ENCODE measurements around the gene OPN1MW2.
"Not testable (repeated sequence)": the region's sequence is repeated elsewhere in the genome, so short reads cannot be mapped to it uniquely, and the experiment has no call there.

Gene OPN1MW2

DNA sequence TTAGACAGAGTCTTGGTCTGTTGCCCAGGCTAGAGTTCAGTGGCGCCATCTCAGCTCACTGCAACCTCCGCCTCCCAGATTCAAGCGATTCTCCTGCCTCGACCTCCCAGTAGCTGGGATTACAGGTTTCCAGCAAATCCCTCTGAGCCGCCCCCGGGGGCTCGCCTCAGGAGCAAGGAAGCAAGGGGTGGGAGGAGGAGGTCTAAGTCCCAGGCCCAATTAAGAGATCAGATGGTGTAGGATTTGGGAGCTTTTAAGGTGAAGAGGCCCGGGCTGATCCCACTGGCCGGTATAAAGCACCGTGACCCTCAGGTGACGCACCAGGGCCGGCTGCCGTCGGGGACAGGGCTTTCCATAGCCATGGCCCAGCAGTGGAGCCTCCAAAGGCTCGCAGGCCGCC lies at the start of gene OPN1MW2:
Gene OPN1MW2 (plus strand): TSS at position 301 of the 400 bp plus-strand sequence. CDS start 60 bp downstream, at position 361.
- DNase-seq: not testable (repeated sequence)

DNA sequence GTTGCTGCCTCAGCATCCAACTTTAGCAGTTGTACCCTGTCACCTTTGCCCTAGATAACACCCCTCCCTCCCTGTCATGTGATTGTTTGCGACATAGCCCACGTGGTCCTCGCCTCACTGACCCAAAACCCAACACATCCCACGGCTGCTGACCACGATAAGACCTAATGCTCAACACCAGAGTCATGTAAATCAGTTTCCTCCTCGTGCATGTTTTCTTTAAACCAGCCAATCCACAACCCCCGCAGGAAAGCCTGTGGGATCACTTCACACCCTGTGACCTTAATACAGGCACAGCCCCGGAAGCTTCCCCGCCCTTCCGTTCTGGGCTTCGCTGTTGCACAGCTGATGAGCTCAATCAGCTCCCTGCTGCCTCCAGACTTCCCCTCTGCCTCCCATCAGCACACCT lies 47.0 kb upstream of the OPN1MW2 start:
- not testable (repeated sequence) for DNase-seq

DNA sequence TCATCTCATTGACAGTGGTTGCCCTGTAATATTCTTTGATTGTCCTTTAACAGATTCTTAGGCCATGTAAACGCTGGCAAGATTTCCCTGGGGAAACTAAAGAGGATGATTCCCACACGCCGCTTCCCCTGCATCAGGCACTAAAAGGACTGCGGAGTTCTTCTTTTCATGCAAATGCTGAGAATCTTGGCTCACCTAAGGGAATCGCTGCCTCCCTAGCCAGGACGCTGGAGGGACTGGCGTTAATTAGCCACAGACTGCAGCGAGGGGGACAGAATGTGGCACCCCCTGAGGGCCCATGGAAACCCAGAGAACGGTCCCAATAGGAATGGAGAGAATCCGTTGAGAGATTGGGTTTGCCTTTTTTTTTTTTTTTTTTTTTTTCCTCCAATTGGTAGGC lies 45.2 kb upstream of the OPN1MW2 start:
- DNase-seq: not testable (repeated sequence)

DNA sequence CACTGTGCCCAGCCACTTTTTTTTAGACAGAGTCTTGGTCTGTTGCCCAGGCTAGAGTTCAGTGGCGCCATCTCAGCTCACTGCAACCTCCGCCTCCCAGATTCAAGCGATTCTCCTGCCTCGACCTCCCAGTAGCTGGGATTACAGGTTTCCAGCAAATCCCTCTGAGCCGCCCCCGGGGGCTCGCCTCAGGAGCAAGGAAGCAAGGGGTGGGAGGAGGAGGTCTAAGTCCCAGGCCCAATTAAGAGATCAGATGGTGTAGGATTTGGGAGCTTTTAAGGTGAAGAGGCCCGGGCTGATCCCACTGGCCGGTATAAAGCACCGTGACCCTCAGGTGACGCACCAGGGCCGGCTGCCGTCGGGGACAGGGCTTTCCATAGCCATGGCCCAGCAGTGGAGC lies 37.3 kb upstream of the OPN1MW2 start, which contains the start of gene OPN1MW:
Gene OPN1MW (plus strand): TSS at position 301 of the 400 bp plus-strand sequence. CDS start 82 bp downstream, at position 383.
- DNase-seq: not testable (repeated sequence)

DNA sequence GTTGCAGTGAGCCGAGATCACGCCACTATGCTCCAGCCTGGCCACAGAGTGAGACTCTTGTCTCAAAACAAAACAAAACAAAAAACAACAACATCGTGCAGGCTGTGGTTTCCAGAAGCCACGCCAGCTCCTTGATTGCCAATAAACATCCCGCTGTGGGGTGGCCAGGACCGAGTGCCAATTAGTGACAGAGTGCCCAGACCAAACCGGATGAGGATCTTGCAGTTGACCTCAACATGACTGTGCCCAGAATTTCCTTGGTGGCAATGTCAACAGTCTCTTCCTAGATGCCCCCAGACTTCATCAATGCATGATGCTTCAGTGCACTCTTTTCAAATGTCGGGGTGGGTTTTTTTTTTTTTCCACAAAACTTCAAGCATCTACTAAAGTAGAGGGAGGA lies 35.8 kb upstream of the OPN1MW2 start:
- DNase-seq: not testable (repeated sequence)

DNA sequence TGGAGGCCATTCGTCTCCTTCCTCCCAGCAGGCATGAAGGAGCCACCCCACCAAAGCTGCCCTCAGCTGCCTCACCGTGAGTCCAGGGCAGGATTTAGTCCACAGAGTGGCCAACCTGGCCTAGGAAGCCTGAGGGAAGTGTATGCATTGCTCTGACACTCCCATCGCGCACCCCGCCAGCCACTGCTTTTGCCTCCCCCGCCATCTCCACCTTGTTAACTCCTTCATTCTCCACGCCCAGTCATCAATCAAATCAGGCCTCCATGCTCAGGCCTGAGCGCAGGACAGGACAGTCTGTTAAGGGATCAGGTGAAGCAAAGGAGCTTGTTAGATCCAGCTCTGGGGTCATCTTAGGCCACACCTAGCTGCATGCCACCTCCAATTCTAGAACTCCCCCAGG lies 26.7 kb upstream of the OPN1MW2 start:
- not testable (repeated sequence) for DNase-seq

DNA sequence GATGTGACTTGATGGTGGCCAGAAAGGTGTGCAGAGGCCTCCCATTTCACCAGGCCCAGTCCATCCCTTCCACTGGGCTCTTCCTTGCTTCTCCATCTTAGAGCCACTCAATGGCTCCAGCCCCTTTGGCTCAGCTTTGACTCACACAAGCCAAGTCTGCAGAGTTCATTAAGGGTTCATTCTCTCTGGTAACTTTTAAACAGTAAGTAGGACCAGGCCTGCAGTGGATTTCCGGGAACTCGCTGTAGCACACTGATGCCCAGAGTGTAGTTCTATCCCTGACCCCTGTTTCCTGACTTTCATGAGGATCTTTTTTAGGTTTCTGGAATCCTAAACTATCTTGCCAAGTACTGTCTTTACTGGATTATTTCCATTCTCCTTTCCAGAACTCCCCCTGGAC lies 25.2 kb upstream of the OPN1MW2 start:
- not testable (repeated sequence) for DNase-seq

DNA sequence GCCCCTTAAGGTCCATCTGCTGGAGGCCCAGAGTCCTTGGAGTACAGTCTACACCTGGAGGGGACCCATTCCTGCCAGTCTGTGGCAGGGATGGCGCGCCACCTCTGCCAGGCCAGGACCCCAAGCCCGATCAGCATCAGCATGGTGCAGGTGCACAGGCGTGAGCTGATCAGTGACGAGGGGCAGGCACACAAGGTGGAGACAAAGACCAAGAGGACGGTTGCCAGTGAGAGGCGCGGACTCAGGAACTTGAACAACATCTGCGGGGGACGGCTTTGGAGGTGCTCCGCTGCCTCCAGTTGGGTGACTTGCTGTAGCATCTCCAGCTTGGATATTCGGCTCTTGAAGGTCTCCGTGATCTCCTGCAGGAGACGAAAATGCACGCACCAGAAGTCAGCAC lies 23.1 kb upstream of the OPN1MW2 start:
- not testable (repeated sequence) for DNase-seq

DNA sequence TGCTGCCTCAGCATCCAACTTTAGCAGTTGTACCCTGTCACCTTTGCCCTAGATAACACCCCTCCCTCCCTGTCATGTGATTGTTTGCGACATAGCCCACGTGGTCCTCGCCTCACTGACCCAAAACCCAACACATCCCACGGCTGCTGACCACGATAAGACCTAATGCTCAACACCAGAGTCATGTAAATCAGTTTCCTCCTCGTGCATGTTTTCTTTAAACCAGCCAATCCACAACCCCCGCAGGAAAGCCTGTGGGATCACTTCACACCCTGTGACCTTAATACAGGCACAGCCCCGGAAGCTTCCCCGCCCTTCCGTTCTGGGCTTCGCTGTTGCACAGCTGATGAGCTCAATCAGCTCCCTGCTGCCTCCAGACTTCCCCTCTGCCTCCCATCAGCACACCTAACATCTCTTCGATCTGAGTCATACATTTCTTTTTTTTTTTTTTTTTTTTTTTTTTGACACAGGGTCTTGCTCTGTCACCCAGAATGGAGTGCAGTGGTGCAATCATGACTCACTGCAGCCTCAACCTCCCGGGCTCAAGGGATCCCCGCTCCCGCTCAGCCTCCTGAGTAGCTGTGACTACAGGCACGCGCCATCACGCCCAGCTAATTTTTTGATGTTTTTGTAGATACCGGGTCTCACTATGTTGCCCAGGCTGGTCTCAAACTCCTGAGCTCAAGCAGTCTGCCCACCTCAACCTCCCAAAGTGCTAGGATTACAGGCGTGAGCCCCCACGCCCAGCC lies 9.7 kb upstream of the OPN1MW2 start:
- DNase-seq: not testable (repeated sequence)

DNA sequence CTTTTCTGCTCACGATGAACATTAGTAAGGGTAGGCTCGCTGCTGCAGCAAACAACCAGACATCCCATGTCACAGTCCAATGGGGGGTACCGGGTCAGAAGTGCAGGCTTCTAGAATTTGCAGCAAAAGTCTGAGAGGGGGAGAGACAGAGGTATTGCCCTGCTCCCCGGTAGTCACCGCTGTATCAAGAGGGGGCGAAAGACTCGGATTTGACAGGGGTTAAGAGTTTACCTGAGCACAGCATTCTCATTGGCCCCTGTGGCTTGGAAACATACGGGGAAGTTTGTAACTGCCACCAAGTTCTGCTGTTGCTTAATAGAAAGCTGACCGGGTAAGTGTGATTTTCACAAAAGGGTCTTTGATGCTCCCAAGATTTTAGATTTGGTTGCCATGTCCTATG lies 8.5 kb upstream of the OPN1MW2 start:
- DNase-seq: not testable (repeated sequence)

DNA sequence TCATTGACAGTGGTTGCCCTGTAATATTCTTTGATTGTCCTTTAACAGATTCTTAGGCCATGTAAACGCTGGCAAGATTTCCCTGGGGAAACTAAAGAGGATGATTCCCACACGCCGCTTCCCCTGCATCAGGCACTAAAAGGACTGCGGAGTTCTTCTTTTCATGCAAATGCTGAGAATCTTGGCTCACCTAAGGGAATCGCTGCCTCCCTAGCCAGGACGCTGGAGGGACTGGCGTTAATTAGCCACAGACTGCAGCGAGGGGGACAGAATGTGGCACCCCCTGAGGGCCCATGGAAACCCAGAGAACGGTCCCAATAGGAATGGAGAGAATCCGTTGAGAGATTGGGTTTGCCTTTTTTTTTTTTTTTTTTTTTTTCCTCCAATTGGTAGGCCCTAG lies 8.1 kb upstream of the OPN1MW2 start:
- not testable (repeated sequence) for DNase-seq

DNA sequence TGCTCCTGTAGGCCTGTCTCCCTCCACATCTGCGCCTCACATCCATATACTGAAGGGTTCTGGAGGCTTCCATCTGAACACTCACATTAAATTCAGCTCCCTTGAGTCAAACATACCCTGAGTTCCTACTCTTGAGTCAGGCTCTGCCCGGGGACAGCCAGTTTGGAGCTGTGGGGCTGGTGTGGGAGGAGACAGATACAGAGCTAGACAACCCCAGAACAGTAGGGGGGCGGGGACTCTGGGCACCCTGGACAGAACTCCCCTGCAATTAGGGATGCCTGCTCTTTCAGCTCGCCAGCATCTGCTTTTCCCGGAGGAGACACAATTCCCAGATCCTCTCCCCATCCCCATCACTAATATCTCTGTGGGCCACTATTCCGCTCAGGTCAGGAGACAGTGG lies 5.7 kb downstream of the OPN1MW2 start:
- DNase-seq: not testable (repeated sequence)

DNA sequence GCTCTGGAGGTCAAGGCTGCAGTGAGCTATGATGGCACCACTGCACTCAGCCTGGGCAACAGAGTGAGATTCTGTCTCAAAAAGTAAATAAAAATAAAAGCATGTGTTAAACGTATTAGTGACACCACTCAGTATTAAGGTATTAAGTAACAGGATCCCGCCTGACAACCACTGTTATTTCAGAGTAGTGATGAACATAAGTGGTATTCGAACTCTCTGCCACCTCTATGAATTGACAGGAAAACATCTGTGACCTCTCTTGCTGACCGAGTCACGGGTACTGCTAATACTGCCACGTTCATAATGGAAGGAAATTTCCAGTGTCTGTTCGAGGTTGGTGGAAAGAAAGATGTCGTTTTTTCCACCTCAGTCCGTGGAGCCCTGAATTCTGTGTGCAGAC lies 7.2 kb downstream of the OPN1MW2 start:
- not testable (repeated sequence) for DNase-seq

DNA sequence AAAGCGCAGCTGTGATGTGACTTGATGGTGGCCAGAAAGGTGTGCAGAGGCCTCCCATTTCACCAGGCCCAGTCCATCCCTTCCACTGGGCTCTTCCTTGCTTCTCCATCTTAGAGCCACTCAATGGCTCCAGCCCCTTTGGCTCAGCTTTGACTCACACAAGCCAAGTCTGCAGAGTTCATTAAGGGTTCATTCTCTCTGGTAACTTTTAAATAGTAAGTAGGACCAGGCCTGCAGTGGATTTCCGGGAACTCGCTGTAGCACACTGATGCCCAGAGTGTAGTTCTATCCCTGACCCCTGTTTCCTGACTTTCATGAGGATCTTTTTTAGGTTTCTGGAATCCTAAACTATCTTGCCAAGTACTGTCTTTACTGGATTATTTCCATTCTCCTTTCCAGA lies 11.9 kb downstream of the OPN1MW2 start:
- not testable (repeated sequence) for DNase-seq

DNA sequence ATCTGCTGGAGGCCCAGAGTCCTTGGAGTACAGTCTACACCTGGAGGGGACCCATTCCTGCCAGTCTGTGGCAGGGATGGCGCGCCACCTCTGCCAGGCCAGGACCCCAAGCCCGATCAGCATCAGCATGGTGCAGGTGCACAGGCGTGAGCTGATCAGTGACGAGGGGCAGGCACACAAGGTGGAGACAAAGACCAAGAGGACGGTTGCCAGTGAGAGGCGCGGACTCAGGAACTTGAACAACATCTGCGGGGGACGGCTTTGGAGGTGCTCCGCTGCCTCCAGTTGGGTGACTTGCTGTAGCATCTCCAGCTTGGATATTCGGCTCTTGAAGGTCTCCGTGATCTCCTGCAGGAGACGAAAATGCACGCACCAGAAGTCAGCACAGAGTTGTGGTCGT lies 14.1 kb downstream of the OPN1MW2 start:
- not testable (repeated sequence) for DNase-seq

DNA sequence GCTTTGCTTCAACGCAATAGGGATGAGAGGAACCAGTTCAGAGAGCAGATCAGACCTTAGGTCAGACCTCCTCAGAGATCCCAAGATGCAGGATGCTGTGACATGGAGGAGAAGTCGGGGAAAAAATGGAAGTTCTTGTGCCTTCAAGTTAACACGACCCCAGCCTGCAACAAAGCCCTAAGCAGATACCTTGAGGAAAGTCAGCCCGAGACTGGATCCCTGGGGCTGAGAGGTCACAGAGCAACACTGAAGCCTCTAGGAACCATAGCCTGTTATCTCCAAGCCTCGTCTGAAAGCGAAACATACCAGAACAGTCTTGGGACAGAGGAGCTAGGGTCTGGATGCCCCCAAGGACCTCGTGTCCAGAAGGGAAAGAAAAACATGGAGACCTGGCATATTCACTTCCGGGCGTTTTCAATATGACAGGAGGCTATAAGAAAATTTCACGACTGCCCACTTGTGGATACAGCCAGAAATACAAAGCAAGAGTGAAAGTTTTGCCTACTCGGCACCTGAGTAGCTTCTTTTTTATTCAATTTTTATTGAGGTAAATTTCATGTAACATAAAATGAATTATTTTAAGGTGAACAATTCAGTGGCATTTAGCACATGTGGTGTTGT lies 19.5 kb downstream of the OPN1MW2 start:
- not testable (repeated sequence) for DNase-seq

DNA sequence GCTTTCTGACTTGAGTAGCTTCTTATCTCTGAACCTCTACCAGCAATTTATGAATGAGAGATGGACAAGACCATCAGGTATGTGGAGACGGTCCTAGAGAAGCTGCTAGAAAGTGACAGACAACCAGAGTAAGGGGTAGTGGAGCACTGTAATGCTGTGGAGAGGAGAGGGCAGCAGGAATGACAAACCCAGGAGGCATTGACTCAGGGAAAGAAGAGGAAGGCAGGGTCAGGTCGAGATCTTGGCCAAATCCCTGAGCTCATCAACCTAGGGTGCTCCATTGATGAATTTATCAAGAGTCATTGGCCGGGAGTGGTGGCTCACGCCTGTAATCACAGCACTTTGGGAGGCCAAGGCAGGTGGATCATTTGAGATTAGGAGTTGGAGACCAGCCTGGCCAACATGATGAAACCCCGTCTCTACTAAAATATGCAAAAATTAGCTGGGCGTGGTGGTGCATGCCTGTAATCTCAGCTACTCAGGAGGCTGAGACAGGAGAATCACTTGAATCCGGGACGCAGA lies 20.5 kb downstream of the OPN1MW2 start:
- not testable (repeated sequence) for DNase-seq

DNA sequence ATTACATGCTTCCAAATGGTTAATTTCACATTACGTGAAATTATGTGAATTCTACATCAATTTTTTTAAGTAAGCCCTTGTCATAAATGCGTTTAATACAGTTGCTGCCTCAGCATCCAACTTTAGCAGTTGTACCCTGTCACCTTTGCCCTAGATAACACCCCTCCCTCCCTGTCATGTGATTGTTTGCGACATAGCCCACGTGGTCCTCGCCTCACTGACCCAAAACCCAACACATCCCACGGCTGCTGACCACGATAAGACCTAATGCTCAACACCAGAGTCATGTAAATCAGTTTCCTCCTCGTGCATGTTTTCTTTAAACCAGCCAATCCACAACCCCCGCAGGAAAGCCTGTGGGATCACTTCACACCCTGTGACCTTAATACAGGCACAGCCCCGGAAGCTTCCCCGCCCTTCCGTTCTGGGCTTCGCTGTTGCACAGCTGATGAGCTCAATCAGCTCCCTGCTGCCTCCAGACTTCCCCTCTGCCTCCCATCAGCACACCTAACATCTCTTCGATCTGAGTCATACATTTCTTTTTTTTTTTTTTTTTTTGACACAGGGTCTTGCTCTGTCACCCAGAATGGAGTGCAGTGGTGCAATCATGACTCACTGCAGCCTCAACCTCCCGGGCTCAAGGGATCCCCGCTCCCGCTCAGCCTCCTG lies 28.0 kb downstream of the OPN1MW2 start:
- DNase-seq: not testable (repeated sequence)

DNA sequence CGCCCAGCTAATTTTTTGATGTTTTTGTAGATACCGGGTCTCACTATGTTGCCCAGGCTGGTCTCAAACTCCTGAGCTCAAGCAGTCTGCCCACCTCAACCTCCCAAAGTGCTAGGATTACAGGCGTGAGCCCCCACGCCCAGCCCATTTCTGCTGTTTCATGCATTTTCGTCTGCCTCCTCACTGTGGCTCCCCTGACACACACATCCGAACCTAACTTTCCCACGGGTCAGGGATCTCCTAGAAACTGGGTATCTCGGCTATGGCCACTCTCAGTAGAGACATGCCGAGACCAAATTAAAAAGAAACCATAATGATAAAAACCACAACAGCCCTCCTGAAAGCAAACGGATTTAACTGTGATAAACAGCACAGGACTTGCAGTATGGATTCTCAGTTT lies 28.5 kb downstream of the OPN1MW2 start:
- not testable (repeated sequence) for DNase-seq

DNA sequence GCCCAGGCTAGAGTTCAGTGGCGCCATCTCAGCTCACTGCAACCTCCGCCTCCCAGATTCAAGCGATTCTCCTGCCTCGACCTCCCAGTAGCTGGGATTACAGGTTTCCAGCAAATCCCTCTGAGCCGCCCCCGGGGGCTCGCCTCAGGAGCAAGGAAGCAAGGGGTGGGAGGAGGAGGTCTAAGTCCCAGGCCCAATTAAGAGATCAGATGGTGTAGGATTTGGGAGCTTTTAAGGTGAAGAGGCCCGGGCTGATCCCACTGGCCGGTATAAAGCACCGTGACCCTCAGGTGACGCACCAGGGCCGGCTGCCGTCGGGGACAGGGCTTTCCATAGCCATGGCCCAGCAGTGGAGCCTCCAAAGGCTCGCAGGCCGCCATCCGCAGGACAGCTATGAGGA lies 37.7 kb downstream of the OPN1MW2 start, which contains the start of gene OPN1MW3:
Gene OPN1MW3 (plus strand): TSS at position 301 of the 400 bp plus-strand sequence. CDS start 38 bp downstream, at position 339.
- not testable (repeated sequence) for DNase-seq

DNA sequence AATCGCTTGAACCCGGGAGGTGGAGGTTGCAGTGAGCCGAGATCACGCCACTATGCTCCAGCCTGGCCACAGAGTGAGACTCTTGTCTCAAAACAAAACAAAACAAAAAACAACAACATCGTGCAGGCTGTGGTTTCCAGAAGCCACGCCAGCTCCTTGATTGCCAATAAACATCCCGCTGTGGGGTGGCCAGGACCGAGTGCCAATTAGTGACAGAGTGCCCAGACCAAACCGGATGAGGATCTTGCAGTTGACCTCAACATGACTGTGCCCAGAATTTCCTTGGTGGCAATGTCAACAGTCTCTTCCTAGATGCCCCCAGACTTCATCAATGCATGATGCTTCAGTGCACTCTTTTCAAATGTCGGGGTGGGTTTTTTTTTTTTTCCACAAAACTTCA lies 39.2 kb downstream of the OPN1MW2 start:
- not testable (repeated sequence) for DNase-seq

DNA sequence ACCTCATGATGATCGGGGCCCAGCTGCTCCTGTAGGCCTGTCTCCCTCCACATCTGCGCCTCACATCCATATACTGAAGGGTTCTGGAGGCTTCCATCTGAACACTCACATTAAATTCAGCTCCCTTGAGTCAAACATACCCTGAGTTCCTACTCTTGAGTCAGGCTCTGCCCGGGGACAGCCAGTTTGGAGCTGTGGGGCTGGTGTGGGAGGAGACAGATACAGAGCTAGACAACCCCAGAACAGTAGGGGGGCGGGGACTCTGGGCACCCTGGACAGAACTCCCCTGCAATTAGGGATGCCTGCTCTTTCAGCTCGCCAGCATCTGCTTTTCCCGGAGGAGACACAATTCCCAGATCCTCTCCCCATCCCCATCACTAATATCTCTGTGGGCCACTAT lies 43.5 kb downstream of the OPN1MW2 start:
- DNase-seq: not testable (repeated sequence)

DNA sequence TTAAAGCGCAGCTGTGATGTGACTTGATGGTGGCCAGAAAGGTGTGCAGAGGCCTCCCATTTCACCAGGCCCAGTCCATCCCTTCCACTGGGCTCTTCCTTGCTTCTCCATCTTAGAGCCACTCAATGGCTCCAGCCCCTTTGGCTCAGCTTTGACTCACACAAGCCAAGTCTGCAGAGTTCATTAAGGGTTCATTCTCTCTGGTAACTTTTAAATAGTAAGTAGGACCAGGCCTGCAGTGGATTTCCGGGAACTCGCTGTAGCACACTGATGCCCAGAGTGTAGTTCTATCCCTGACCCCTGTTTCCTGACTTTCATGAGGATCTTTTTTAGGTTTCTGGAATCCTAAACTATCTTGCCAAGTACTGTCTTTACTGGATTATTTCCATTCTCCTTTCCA lies 49.7 kb downstream of the OPN1MW2 start:
- not testable (repeated sequence) for DNase-seq
